NB4 (cell line): ENCODE measurements around the gene LRRC32.
"Not testable (repeated sequence)": the region's sequence is repeated elsewhere in the genome, so short reads cannot be mapped to it uniquely, and the experiment has no call there.

Source experiments
- DNase-seq: peaks from one replicate; pipeline ENCODE4 v3.0.0; 2010; ENCODE audit warnings: low read depth
- H3K4me3 ChIP-seq: one replicate; pipeline ENCODE4 v1.5.1; 2011; ENCODE audit warnings: mild to moderate bottlenecking, low read depth, low read length, moderate library complexity
- MAX ChIP-seq: IDR thresholded peaks from 2 replicates; pipeline ENCODE4 v1.6.1; 2011; ENCODE audit warnings: low read depth, low read length
- MYC ChIP-seq: IDR thresholded peaks from 2 replicates; pipeline ENCODE4 v1.6.1; 2011; ENCODE audit warnings: low read depth, low read length
- POLR2A ChIP-seq: IDR thresholded peaks from 2 replicates; pipeline ENCODE4 v1.6.1; 2011; ENCODE audit warnings: mild to moderate bottlenecking; ENCODE audit not compliant: insufficient read length; ENCODE audit errors: extremely low read depth
- TF ChIP-seq, protein P1 (sequence below): IDR thresholded peaks from one replicate; pipeline ENCODE4 v1.5.1; 2012; ENCODE audit warnings: low read depth, low read length

The LRRC32 gene

GRCh38 chr11:76610871-76611475 is 59.6 kb downstream of the LRRC32 start:
- TF ChIP-seq POLR2A (no peak), MYC (no peak), MAX (no peak)
- TF ChIP-seq, protein P1, sequence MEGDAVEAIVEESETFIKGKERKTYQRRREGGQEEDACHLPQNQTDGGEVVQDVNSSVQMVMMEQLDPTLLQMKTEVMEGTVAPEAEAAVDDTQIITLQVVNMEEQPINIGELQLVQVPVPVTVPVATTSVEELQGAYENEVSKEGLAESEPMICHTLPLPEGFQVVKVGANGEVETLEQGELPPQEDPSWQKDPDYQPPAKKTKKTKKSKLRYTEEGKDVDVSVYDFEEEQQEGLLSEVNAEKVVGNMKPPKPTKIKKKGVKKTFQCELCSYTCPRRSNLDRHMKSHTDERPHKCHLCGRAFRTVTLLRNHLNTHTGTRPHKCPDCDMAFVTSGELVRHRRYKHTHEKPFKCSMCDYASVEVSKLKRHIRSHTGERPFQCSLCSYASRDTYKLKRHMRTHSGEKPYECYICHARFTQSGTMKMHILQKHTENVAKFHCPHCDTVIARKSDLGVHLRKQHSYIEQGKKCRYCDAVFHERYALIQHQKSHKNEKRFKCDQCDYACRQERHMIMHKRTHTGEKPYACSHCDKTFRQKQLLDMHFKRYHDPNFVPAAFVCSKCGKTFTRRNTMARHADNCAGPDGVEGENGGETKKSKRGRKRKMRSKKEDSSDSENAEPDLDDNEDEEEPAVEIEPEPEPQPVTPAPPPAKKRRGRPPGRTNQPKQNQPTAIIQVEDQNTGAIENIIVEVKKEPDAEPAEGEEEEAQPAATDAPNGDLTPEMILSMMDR = no peak
- H3K4me3 ChIP-seq = no peak overlapping the region
- no peak for DNase-seq

- no peak for DNase-seq
- TF ChIP-seq MAX = no peak
- no peak for TF ChIP-seq POLR2A
- no peak for TF ChIP-seq MYC
- TF ChIP-seq, protein P1 = no peak
- no peak overlapping the region for H3K4me3 ChIP-seq
These were observed 60.2 kb downstream of the LRRC32 start for GRCh38 chr11:76610371-76610770.

GRCh38 chr11:76609736-76610370 is 60.7 kb downstream of the LRRC32 start:
- TF ChIP-seq POLR2A (no peak), MAX (no peak), MYC (no peak)
- TF ChIP-seq, protein P1 = no peak
- no peak overlapping the region for H3K4me3 ChIP-seq
- no peak for DNase-seq

DNA sequence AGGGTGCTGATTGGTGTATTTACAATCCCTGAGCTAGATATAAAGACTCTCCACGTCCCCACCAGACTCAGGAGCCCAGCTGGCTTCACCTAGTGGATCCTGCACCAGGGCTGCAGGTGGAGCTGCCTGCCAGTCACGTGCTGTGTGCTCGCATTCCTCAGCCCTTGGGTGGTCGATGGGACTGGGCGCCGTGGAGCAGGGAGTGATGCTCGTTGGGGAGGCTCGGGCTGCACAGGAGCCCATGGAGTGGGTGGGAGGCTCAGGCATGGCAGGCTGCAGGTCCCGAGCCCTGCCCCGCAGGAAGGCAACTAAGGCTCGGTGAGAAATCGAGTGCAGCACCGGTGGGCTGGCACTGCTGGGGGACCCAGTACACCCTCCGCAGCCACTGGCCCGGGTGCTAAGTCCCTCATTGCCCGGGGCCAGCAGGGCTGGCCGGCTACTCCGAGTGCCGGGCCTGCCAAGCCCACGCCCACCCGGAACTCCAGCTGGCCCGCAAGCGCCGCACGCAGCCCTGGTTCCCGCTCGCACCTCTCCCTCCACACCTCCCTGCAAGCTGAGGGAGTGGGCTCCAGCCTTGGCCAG is 61.6 kb downstream of the LRRC32 start:
- not testable (repeated sequence) for DNase-seq

GRCh38 chr11:76608228-76608627 is 62.3 kb downstream of the LRRC32 start:
- H3K4me3 ChIP-seq, DNase-seq: not testable (repeated sequence)

More for the DNA sequence above, 61.6 kb downstream of the LRRC32 start:
- H3K4me3 ChIP-seq = not testable (repeated sequence)
